Measurements from ENCODE around the gene SPANXB1. TPM values are rescaled to one million over a fixed set of nuclear protein-coding genes. Genes with fewer than 3 reads are reported as not detected.
"Not testable (repeated sequence)": the region's sequence is repeated elsewhere in the genome, so short reads cannot be mapped to it uniquely, and the experiment has no call there.

The SPANXB1 gene, protein sequence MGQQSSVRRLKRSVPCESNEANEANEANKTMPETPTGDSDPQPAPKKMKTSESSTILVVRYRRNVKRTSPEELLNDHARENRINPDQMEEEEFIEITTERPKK
- total RNA-seq (2022): not detected in 2 replicates
- not detected for Bru-seq, nascent RNA
- BruChase-seq, experiment 1, labeled RNA remaining after a 6-hour chase: not detected
- not detected for BruChase-seq, experiment 2, labeled RNA remaining after a 2-hour chase
- long read RNA-seq: 0 reads

DNA sequence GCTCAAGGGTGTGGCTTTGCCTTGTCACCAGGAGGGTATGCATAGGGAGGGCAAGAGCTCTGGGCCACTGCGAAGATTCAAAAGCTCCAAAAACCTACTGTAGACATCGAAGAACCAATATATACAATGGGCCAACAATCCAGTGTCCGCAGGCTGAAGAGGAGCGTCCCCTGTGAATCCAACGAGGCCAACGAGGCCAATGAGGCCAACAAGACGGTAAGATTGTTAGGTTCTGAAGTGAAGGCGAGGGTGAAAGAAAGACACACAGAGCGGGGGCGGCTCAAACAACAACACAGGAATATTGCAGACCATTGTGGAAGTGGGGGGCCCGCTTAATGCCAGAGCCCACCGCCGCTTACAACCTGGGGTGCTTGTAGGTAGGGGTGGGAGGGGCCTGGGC, at the start of gene SPANXB1:
Gene SPANXB1 (plus strand): TSS at position 27 of the 400 bp plus-strand sequence. CDS start 100 bp downstream, at position 127.
- not testable (repeated sequence) for H3K36me3 Mint-ChIP-seq (ENCODE audit: insufficient read depth, unreplicated experiment)

DNA sequence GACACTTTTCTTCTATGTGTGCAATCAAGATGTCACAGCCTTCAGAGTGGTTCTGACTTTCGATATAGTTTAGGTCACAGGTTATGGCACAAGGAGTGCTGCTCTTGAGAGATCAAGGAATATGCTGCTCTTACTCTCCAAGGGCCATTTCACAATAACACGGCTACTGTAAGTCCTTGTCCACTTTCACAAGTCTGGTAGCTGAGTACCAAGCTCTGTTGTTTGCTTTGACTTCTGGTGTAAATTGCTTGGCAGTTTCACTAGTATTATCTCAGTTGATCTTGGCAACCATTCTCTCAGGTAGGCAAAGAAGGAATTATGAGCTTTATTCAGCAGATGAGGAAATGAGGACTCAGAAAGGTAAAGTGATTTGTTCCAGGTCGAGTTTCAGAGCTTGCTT, 35.4 kb upstream of the SPANXB1 start:
- no peak overlapping the region for H3K27ac Mint-ChIP-seq (ENCODE audit: unreplicated experiment)
- TF ChIP-seq, protein P1, sequence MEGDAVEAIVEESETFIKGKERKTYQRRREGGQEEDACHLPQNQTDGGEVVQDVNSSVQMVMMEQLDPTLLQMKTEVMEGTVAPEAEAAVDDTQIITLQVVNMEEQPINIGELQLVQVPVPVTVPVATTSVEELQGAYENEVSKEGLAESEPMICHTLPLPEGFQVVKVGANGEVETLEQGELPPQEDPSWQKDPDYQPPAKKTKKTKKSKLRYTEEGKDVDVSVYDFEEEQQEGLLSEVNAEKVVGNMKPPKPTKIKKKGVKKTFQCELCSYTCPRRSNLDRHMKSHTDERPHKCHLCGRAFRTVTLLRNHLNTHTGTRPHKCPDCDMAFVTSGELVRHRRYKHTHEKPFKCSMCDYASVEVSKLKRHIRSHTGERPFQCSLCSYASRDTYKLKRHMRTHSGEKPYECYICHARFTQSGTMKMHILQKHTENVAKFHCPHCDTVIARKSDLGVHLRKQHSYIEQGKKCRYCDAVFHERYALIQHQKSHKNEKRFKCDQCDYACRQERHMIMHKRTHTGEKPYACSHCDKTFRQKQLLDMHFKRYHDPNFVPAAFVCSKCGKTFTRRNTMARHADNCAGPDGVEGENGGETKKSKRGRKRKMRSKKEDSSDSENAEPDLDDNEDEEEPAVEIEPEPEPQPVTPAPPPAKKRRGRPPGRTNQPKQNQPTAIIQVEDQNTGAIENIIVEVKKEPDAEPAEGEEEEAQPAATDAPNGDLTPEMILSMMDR (IDR thresholded peaks at IDR 0.05; ENCODE audit: unreplicated experiment): no peak
- no peaks in the 10 kb centered on the region for H3K27me3 Mint-ChIP-seq (ENCODE audit: unreplicated experiment)
- intact Hi-C loops (cut with micrococcal nuclease; ENCODE audit: unreplicated experiment): no loop called here
- no peaks in the 10 kb centered on the region for H3K36me3 Mint-ChIP-seq (ENCODE audit: insufficient read depth, unreplicated experiment)
- CTCF ChIA-PET: no interaction called here
- H3K4me1 Mint-ChIP-seq (ENCODE audit: low read depth, unreplicated experiment): no peaks in the 10 kb centered on the region
- H3K4me3 Mint-ChIP-seq (ENCODE audit: low read depth, unreplicated experiment): no peak overlapping the region
- peaks cover 12% of the 10 kb centered on the region for H3K9me3 Mint-ChIP-seq (ENCODE audit: low read depth, unreplicated experiment)
- BruUV-seq (replicated peaks): no TSS peak
- DNase-seq: no peak

More for the DNA sequence above, at the start of gene SPANXB1:
- DNase-seq; H3K9me3 Mint-ChIP-seq (ENCODE audit: low read depth, unreplicated experiment); BruUV-seq (replicated peaks); H3K27ac Mint-ChIP-seq (ENCODE audit: unreplicated experiment); intact Hi-C loops (cut with micrococcal nuclease; ENCODE audit: unreplicated experiment); H3K27me3 Mint-ChIP-seq (ENCODE audit: unreplicated experiment); H3K4me1 Mint-ChIP-seq (ENCODE audit: low read depth, unreplicated experiment); H3K4me3 Mint-ChIP-seq (ENCODE audit: low read depth, unreplicated experiment); CTCF ChIA-PET: not testable (repeated sequence)

DNA sequence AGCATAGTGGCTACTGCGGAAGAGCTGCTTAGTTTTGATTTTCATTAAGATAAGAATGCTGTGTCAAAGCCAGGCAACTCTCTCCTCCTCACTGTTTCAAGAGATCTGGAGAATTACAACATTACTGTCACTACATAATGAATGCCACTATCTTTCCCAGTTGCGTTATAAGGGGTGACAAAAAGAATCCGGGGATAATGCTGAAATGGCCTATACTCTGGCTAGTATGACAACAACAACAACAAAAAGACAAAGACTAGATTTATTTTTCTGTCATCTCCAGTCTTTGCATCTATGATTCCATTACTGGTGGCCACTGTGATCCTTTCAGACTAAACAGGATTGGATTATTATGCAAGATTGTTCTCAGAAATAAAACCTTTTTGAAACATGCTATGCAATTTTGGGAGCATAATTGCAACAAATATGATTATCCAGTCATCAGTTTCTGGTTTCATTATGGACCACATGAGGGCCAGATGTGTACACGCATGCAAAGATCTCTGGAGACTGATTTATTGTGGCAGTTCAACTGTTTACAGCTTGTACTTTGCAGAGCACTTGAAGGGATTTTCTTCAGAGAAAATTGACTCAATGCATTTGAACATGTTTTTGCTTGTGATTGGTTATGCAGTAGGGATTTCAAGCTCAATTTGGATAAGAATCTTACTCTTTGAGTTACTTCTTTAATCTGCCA, 31.1 kb upstream of the SPANXB1 start:
- Mint-ChIP-seq H3K9me3 (ENCODE audit: low read depth, unreplicated experiment) (peaks cover 7% of the 10 kb centered on the region), H3K4me1 (ENCODE audit: low read depth, unreplicated experiment) (no peaks in the 10 kb centered on the region), H3K27ac (ENCODE audit: unreplicated experiment) (no peak overlapping the region), H3K27me3 (ENCODE audit: unreplicated experiment) (no peaks in the 10 kb centered on the region), H3K4me3 (ENCODE audit: low read depth, unreplicated experiment) (no peak overlapping the region), H3K36me3 (ENCODE audit: insufficient read depth, unreplicated experiment) (no peaks in the 10 kb centered on the region)
- CTCF ChIA-PET: no interaction called here
- TF ChIP-seq, protein P1 (IDR thresholded peaks at IDR 0.05; ENCODE audit: unreplicated experiment): no peak
- intact Hi-C loops (cut with micrococcal nuclease; ENCODE audit: unreplicated experiment): no loop called here
- no TSS peak for BruUV-seq (replicated peaks)
- DNase-seq: no peak

DNA sequence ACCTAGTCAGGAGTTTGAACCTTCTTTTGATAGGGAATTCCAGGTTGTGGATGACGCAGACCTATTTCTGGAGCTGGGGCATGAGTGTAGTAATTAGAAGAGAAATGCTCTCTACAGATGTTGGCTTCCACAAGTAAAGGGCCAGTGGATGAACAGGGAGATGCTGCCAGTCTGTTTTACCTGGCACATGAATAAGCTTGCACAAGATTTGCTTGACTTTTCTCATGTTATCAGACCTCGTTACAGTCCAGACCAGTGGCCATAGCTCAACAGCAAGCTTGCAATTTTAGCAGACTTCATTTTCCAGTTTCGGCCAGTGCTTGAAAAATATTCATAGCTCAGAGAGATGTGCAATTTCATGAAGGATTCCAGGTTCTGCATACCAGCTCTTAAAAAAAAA, 26.9 kb upstream of the SPANXB1 start:
- no peaks in the 10 kb centered on the region for H3K27me3 Mint-ChIP-seq (ENCODE audit: unreplicated experiment)
- no peak overlapping the region for H3K4me3 Mint-ChIP-seq (ENCODE audit: low read depth, unreplicated experiment)
- intact Hi-C loops (cut with micrococcal nuclease; ENCODE audit: unreplicated experiment): no loop called here

More for the DNA sequence above, 26.9 kb upstream of the SPANXB1 start:
- Mint-ChIP-seq H3K36me3 (ENCODE audit: insufficient read depth, unreplicated experiment) (no peaks in the 10 kb centered on the region), H3K4me1 (ENCODE audit: low read depth, unreplicated experiment) (no peaks in the 10 kb centered on the region), H3K9me3 (ENCODE audit: low read depth, unreplicated experiment) (peaks cover 5% of the 10 kb centered on the region), H3K27ac (ENCODE audit: unreplicated experiment) (no peak overlapping the region)
- TF ChIP-seq, protein P1 (IDR thresholded peaks at IDR 0.05; ENCODE audit: unreplicated experiment): no peak
- CTCF ChIA-PET: interaction anchor here (0.7 kb wide), 1 partner anchor 11 kb away, joined by 5 read pairs; no protein-coding TSS in a partner anchor
- no peak for DNase-seq
- no TSS peak for BruUV-seq (replicated peaks)
